ENCODE data around the gene PER3. TPM values are rescaled to one million over a fixed set of nuclear protein-coding genes. Genes with fewer than 3 reads are reported as not detected.

Gene PER3
- total and polyA plus RNA-seq, 4 donors = 3.4 to 21.1 (median 11.5) TPM

DNA sequence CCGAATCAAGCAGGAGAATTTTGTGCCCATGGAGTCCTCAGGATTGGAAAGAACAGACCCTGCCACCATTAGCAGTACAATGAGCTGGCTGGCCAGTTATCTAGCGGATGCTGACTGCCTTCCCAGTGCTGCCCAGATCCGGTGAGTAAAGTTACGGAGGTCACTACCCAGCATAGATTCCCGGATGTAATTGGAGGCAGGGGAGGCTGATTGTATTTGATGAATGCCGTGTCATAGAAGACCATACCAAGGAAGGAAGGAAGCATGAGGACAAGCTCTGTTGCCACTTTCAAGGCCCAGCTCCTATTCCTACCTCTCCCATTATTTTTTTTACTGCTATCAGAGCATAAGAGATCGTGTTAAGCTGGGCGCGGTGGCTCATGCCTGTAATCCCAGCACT is 39.2 kb upstream of the PER3 start:
- Histone ChIP-seq H3K9me3 (ENCODE audit: control insufficient read depth in 4 of 4, insufficient read depth in 3 of 4, low read length in 3 of 4) (no peaks in the 10 kb centered on the region), H3K9ac (ENCODE audit: insufficient read depth in 1 of 2, low read length in 2 of 2) (no peak overlapping the region), H3K27ac (ENCODE audit: low read depth in 1 of 2, low read length in 1 of 2) (peak overlapping the region in 1 of 2 donors; percentile 13), H3K27me3 (ENCODE audit: control insufficient read depth in 3 of 3, insufficient read depth in 3 of 3, low read length in 2 of 3) (no peaks in the 10 kb centered on the region), H3K4me3 (no peak overlapping the region), H3K4me1 (ENCODE audit: control insufficient read depth in 5 of 5, insufficient read depth in 5 of 5, low read length in 5 of 5) (no peaks in the 10 kb centered on the region), H3K36me3 (ENCODE audit: control insufficient read depth in 4 of 4, insufficient read depth in 4 of 4, low read length in 4 of 4) (peaks cover 0 to 4% (median 2%) of the 10 kb centered on the region in 4 donors)
- ATAC-seq (ENCODE audit: insufficient read depth, low FRiP score) (no peak), DNase-seq (peak in 1 of 3 donors; percentile 35)
- TF ChIP-seq, protein P1, sequence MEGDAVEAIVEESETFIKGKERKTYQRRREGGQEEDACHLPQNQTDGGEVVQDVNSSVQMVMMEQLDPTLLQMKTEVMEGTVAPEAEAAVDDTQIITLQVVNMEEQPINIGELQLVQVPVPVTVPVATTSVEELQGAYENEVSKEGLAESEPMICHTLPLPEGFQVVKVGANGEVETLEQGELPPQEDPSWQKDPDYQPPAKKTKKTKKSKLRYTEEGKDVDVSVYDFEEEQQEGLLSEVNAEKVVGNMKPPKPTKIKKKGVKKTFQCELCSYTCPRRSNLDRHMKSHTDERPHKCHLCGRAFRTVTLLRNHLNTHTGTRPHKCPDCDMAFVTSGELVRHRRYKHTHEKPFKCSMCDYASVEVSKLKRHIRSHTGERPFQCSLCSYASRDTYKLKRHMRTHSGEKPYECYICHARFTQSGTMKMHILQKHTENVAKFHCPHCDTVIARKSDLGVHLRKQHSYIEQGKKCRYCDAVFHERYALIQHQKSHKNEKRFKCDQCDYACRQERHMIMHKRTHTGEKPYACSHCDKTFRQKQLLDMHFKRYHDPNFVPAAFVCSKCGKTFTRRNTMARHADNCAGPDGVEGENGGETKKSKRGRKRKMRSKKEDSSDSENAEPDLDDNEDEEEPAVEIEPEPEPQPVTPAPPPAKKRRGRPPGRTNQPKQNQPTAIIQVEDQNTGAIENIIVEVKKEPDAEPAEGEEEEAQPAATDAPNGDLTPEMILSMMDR (IDR thresholded peaks at IDR 0.05; ENCODE audit: control extremely low read depth, extremely low read depth) = no peak
- 78 to 86% methylated on average over 9 of the region's 9 CpGs for WGBS, 2 donors

DNA sequence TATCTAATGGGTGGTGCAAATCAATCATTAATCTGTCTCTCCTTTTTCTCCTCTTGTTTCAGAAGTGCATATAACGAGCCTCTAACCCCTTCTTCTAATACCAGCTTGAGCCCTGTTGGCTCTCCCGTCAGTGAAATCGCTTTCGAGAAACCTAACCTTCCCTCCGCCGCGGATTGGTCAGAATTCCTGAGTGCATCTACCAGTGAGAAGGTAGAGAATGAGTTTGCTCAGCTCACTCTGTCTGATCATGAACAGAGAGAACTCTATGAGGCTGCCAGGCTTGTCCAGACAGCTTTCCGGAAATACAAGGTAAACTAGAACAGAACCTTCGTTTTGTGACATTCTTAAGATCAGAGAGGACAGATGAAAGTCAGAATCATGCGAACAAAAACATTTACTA is 38.3 kb upstream of the PER3 start:
- TF ChIP-seq, protein P1 (IDR thresholded peaks at IDR 0.05; ENCODE audit: control extremely low read depth, extremely low read depth) = no peak
- peaks cover 0 to 6% (median 2%) of the 10 kb centered on the region in 4 donors for H3K36me3 ChIP-seq (ENCODE audit: control insufficient read depth in 4 of 4, insufficient read depth in 4 of 4, low read length in 4 of 4)
- peak; percentile 66 for ATAC-seq (ENCODE audit: insufficient read depth, low FRiP score)
- peak in 1 of 3 donors; percentile 28 for DNase-seq
- no peak overlapping the region for H3K27ac ChIP-seq (ENCODE audit: low read depth in 1 of 2, low read length in 1 of 2)
- H3K4me1 ChIP-seq (ENCODE audit: control insufficient read depth in 5 of 5, insufficient read depth in 5 of 5, low read length in 5 of 5) = no peaks in the 10 kb centered on the region
- H3K27me3 ChIP-seq (ENCODE audit: control insufficient read depth in 3 of 3, insufficient read depth in 3 of 3, low read length in 2 of 3) = no peaks in the 10 kb centered on the region
- no peak overlapping the region for H3K9ac ChIP-seq (ENCODE audit: insufficient read depth in 1 of 2, low read length in 2 of 2)
- WGBS, 2 donors = 63 to 89% methylated on average over 10 of the region's 10 CpGs
- no peaks in the 10 kb centered on the region for H3K9me3 ChIP-seq (ENCODE audit: control insufficient read depth in 4 of 4, insufficient read depth in 3 of 4, low read length in 3 of 4)
- no peak overlapping the region for H3K4me3 ChIP-seq

DNA sequence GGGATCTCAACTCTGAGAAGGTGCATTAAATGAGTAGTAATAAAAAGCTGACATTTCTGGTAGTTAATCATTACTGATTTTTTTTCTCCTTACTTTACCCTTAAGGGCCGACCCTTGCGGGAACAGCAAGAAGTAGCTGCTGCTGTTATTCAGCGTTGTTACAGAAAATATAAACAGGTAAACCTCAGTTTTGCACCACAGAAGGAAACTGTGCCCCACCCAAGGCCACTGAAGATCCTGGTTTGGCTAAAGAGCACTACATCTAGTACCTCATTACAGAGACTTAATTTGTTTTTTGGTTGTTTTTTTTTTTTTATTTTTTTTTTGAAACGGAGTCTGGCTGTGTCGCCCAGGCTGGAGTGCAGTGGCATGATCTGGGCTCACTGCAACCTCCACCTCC is 36.5 kb upstream of the PER3 start:
- no peak overlapping the region for H3K4me3 ChIP-seq
- peaks cover 0 to 7% (median 2%) of the 10 kb centered on the region in 4 donors for H3K36me3 ChIP-seq (ENCODE audit: control insufficient read depth in 4 of 4, insufficient read depth in 4 of 4, low read length in 4 of 4)
- H3K4me1 ChIP-seq (ENCODE audit: control insufficient read depth in 5 of 5, insufficient read depth in 5 of 5, low read length in 5 of 5) = peaks cover 0 to 16% (median 0%) of the 10 kb centered on the region in 5 donors
- no peak for ATAC-seq (ENCODE audit: insufficient read depth, low FRiP score)
- H3K9ac ChIP-seq (ENCODE audit: insufficient read depth in 1 of 2, low read length in 2 of 2) = no peak overlapping the region
- no peaks in the 10 kb centered on the region for H3K27me3 ChIP-seq (ENCODE audit: control insufficient read depth in 3 of 3, insufficient read depth in 3 of 3, low read length in 2 of 3)
- WGBS, 2 donors = 89 to 93% methylated on average over 5 of the region's 5 CpGs
- no peak for DNase-seq
- TF ChIP-seq, protein P1 (IDR thresholded peaks at IDR 0.05; ENCODE audit: control extremely low read depth, extremely low read depth) = no peak
- no peak overlapping the region for H3K27ac ChIP-seq (ENCODE audit: low read depth in 1 of 2, low read length in 1 of 2)
- H3K9me3 ChIP-seq (ENCODE audit: control insufficient read depth in 4 of 4, insufficient read depth in 3 of 4, low read length in 3 of 4) = no peaks in the 10 kb centered on the region

DNA sequence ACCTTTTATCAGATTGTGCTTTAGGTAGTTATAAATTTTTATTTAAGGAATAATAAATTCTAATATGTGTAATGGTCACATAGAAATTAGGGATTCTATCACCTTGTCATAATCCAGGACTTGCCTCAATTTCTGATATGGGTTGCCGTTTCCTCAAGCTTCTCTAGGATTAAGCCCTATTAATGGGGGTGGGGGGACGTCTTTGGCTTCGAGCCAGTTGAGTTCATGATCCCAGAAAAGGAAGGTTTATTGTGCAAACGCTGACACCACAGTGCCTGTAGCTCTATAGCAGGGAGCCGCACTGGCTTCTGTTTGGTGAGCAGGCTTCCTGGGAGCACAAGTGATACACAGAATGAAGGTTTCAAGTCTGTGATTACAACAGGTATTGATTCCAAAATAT is 35.0 kb upstream of the PER3 start:
- DNase-seq = no peak
- Histone ChIP-seq H3K27ac (ENCODE audit: low read depth in 1 of 2, low read length in 1 of 2) (no peak overlapping the region), H3K36me3 (ENCODE audit: control insufficient read depth in 4 of 4, insufficient read depth in 4 of 4, low read length in 4 of 4) (peaks cover 0 to 7% (median 2%) of the 10 kb centered on the region in 4 donors), H3K4me1 (ENCODE audit: control insufficient read depth in 5 of 5, insufficient read depth in 5 of 5, low read length in 5 of 5) (peaks cover 0 to 21% (median 0%) of the 10 kb centered on the region in 5 donors), H3K9me3 (ENCODE audit: control insufficient read depth in 4 of 4, insufficient read depth in 3 of 4, low read length in 3 of 4) (no peaks in the 10 kb centered on the region), H3K4me3 (no peak overlapping the region), H3K27me3 (ENCODE audit: control insufficient read depth in 3 of 3, insufficient read depth in 3 of 3, low read length in 2 of 3) (no peaks in the 10 kb centered on the region), H3K9ac (ENCODE audit: insufficient read depth in 1 of 2, low read length in 2 of 2) (no peak overlapping the region)
- TF ChIP-seq, protein P1 (IDR thresholded peaks at IDR 0.05; ENCODE audit: control extremely low read depth, extremely low read depth) = no peak
- 43 to 58% methylated on average over 5 of the region's 5 CpGs for WGBS, 2 donors
- no peak for ATAC-seq (ENCODE audit: insufficient read depth, low FRiP score)
